WTC11 (cell line): ENCODE results near the gene FBXO42. TPM values are rescaled to one million over a fixed set of nuclear protein-coding genes. Genes with fewer than 3 reads are reported as not detected.

Experiments
- ATAC-seq: fragments of 200-7000 bp; cut with Tn5 transposase; 2 replicates; pipeline ENCODE4 v1.10.0; 2021; ENCODE audit warnings: mild to moderate bottlenecking, moderate library complexity
- CTCF ChIA-PET: fragments of 300-600 bp; sonication (Branson Sonifier 250); formaldehyde crosslinking; loops from one replicate; lab custom pipeline; 2021; ENCODE audit warnings: antibody characterized with exemption; lab: Charles Lee
- POLR2A ChIA-PET: fragments of 350-600 bp; sonication (Branson Sonifier 250); formaldehyde crosslinking; loops from one replicate; lab custom pipeline; 2021; ENCODE audit warnings: antibody characterized with exemption; lab: Charles Lee
- DNase-seq: peaks from one replicate; pipeline ENCODE4 v3.0.0; 2021; ENCODE audit warnings: low spot score
- H3K27ac Mint-ChIP-seq: 2 replicates; pipeline ENCODE4 v1.8.0; 2021; ENCODE audit warnings: mixed read lengths
- H3K27me3 Mint-ChIP-seq: 2 replicates; pipeline ENCODE4 v1.8.0; 2021; ENCODE audit warnings: low read depth, mild to moderate bottlenecking, moderate library complexity, mixed read lengths
- H3K36me3 Mint-ChIP-seq: 2 replicates; pipeline ENCODE4 v1.8.0; 2021; ENCODE audit warnings: mixed read lengths
- H3K4me1 Mint-ChIP-seq: 2 replicates; pipeline ENCODE4 v1.8.0; 2022; ENCODE audit warnings: mixed read lengths
- H3K4me3 Mint-ChIP-seq: 2 replicates; pipeline ENCODE4 v1.8.0; 2021; ENCODE audit warnings: mild to moderate bottlenecking, moderate library complexity, mixed read lengths
- H3K9me3 Mint-ChIP-seq: 2 replicates; pipeline ENCODE4 v1.8.0; 2021; ENCODE audit warnings: mixed read lengths
- ARID4B ChIP-seq: sonication (generic); formaldehyde crosslinking; IDR thresholded peaks from 2 replicates; pipeline ENCODE4 v1.8.0; 2023; ENCODE audit warnings: missing genetic modification reagents, mild to moderate bottlenecking, borderline replicate concordance
- CTCF ChIP-seq: fragments of 200-600 bp; IDR thresholded peaks from 2 replicates; pipeline ENCODE4 v1.8.0; 2022; ENCODE audit warnings: antibody characterized with exemption
- EMX1 ChIP-seq: fragments of 250-450 bp; sonication (Bioruptor Pico); IDR thresholded peaks from 2 replicates; pipeline ENCODE4 v1.8.0; 2021; ENCODE audit warnings: mild to moderate bottlenecking
- GABPB1 ChIP-seq: sonication (generic); formaldehyde crosslinking; IDR thresholded peaks from 2 replicates; pipeline ENCODE4 v1.8.1; 2023; ENCODE audit warnings: mild to moderate bottlenecking, missing genetic modification reagents
- HMGA2 ChIP-seq: fragments of 250-450 bp; sonication (Bioruptor Pico); IDR thresholded peaks from 2 replicates; pipeline ENCODE4 v1.4.0; 2021; ENCODE audit warnings: mild to moderate bottlenecking, moderate library complexity
- KAT7 ChIP-seq: sonication (generic); formaldehyde crosslinking; IDR thresholded peaks from 2 replicates; pipeline ENCODE4 v1.8.1; 2023; ENCODE audit warnings: missing genetic modification reagents, mild to moderate bottlenecking, borderline replicate concordance
- MXD4 ChIP-seq: fragments of 250-450 bp; sonication (Bioruptor Pico); IDR thresholded peaks from 2 replicates; pipeline ENCODE4 v1.8.0; 2021; ENCODE audit warnings: mild to moderate bottlenecking, moderate library complexity, borderline replicate concordance
- NR2C2 ChIP-seq: sonication (generic); formaldehyde crosslinking; IDR thresholded peaks from 2 replicates; pipeline ENCODE4 v1.8.0; 2022; ENCODE audit warnings: mild to moderate bottlenecking, missing genetic modification reagents
- OVOL2 ChIP-seq: fragments of 250-450 bp; sonication (Bioruptor Pico); IDR thresholded peaks from 2 replicates; pipeline ENCODE4 v1.9.0; 2021; ENCODE audit warnings: mild to moderate bottlenecking, borderline replicate concordance
- PREB ChIP-seq: sonication (generic); formaldehyde crosslinking; IDR thresholded peaks from 2 replicates; pipeline ENCODE4 v1.8.1; 2022; ENCODE audit warnings: mild to moderate bottlenecking, missing genetic modification reagents, moderate library complexity, borderline replicate concordance
- SMAD4 ChIP-seq: sonication (generic); formaldehyde crosslinking; IDR thresholded peaks from 2 replicates; pipeline ENCODE4 v1.8.0; 2022; ENCODE audit warnings: mild to moderate bottlenecking, missing genetic modification reagents
- TEAD4 ChIP-seq: sonication (generic); formaldehyde crosslinking; IDR thresholded peaks from 2 replicates; pipeline ENCODE4 v1.8.0; 2022; ENCODE audit warnings: mild to moderate bottlenecking, missing genetic modification reagents
- ZMAT4 ChIP-seq: fragments of 250-450 bp; sonication (Bioruptor Pico); IDR thresholded peaks from 2 replicates; pipeline ENCODE4 v1.9.0; 2021; ENCODE audit warnings: mild to moderate bottlenecking
- ZNF121 ChIP-seq: sonication (generic); formaldehyde crosslinking; IDR thresholded peaks from 2 replicates; pipeline ENCODE4 v1.8.0; 2023; ENCODE audit warnings: missing genetic modification reagents
- ZNF281 ChIP-seq: sonication (generic); formaldehyde crosslinking; IDR thresholded peaks from 2 replicates; pipeline ENCODE4 v1.8.0; 2023; ENCODE audit warnings: mild to moderate bottlenecking, missing genetic modification reagents
- ZNF532 ChIP-seq: fragments of 250-450 bp; sonication (Bioruptor Pico); IDR thresholded peaks from 2 replicates; pipeline ENCODE4 v1.9.0; 2021; ENCODE audit warnings: mild to moderate bottlenecking, borderline replicate concordance
- ZSCAN18 ChIP-seq: fragments of 250-450 bp; sonication (Bioruptor Pico); IDR thresholded peaks from 2 replicates; pipeline ENCODE4 v2.1.2; 2022; ENCODE audit warnings: mild to moderate bottlenecking, moderate library complexity
- total RNA-seq: library from RNA; stranded (reverse); gene quantifications from 3 replicates; pipeline ENCODE4 v1.2.3, GENCODE V29; 2021

FBXO42 gene
- total RNA-seq, 1 experiment from 2014 or later = 17.5 TPM

- no peak overlapping the region for H3K4me3 Mint-ChIP-seq
- ChIA-PET CTCF (interaction anchor here (0.5 to 2.4 kb wide), 30 partner anchors 8 to 196 kb away, joined by 3 to 23 read pairs (median 4); partner anchors contain the start of genes ARHGEF19, CPLANE2 and FAM131C), POLR2A (no interaction called here)
- ATAC-seq (peak; percentile 81), DNase-seq (peak; percentile 85)
- H3K27me3 Mint-ChIP-seq = no peaks in the 10 kb centered on the region
- H3K9me3 Mint-ChIP-seq = no peaks in the 10 kb centered on the region
- H3K36me3 Mint-ChIP-seq = peaks cover 3% of the 10 kb centered on the region; the same call in 1 of the 2 replicates
- H3K27ac Mint-ChIP-seq = 0 out of 2 replicates have a peak overlapping the region, but pooled peaks have one; percentile 26
- peaks cover 6% of the 10 kb centered on the region; the same call in 1 of the 2 replicates for H3K4me1 Mint-ChIP-seq
- TF ChIP-seq ZSCAN18 (CRISPR knock-in tag) = no peak
- TF ChIP-seq CTCF = peak; percentile 79
- no peak for TF ChIP-seq SMAD4
These were observed 108.2 kb downstream of the FBXO42 start for GRCh38 chr1:16243936-16244649.

- no peaks in the 10 kb centered on the region for H3K9me3 Mint-ChIP-seq
- ChIA-PET CTCF (interaction anchor here (1.1 to 2.0 kb wide), 6 partner anchors 16 to 120 kb away, joined by 3 to 18 read pairs (median 4); partner anchors contain the start of gene ARHGEF19), POLR2A (no interaction called here)
- no peak for DNase-seq
- H3K4me1 Mint-ChIP-seq = peaks cover 6% of the 10 kb centered on the region; the same call in 1 of the 2 replicates
- H3K27ac Mint-ChIP-seq = no peak overlapping the region
- H3K4me3 Mint-ChIP-seq = no peak overlapping the region
- ATAC-seq = no peak
- peaks cover 3% of the 10 kb centered on the region; the same call in 1 of the 2 replicates for H3K36me3 Mint-ChIP-seq
- no peaks in the 10 kb centered on the region for H3K27me3 Mint-ChIP-seq
- TF ChIP-seq KAT7 (CRISPR knock-in tag) (no peak), ZMAT4 (CRISPR knock-in tag) (no peak), NR2C2 (CRISPR knock-in tag) (no peak), ZNF532 (CRISPR knock-in tag) (no peak), ZNF281 (CRISPR knock-in tag) (no peak), ARID4B (CRISPR knock-in tag) (no peak), HMGA2 (no peak), OVOL2 (CRISPR knock-in tag) (no peak), EMX1 (CRISPR knock-in tag) (no peak), TEAD4 (CRISPR knock-in tag) (no peak), PREB (CRISPR knock-in tag) (no peak), ZNF121 (CRISPR knock-in tag) (no peak), MXD4 (CRISPR knock-in tag) (no peak), GABPB1 (CRISPR knock-in tag) (no peak)
These were observed 109.1 kb downstream of the FBXO42 start for GRCh38 chr1:16243215-16243610.
